Activated T-cell treated with anti-CD3 and anti-CD28 coated beads, Interleukin-2, amount 50 U/mL, for 48 hours (primary cell): ENCODE results near the gene RAB26.
"Not testable (repeated sequence)": the region's sequence is repeated elsewhere in the genome, so short reads cannot be mapped to it uniquely, and the experiment has no call there.

Experiments
- DNase-seq, 2 experiments: peaks; one replicate each; pipeline ENCODE4 v3.0.0-alpha.2; 2020

The RAB26 gene

GRCh38 chr16:2147981-2148671 lies at the start of gene RAB26:
TSS of gene RAB26 (plus strand) at chr16:2148625. CDS start at chr16:2148784, 159 bp downstream.
- DNase-seq: peak; percentile 58 to 69

GRCh38 chr16:2101581-2101980 lies 46.8 kb upstream of the RAB26 start:
- not testable (repeated sequence) for DNase-seq

GRCh38 chr16:2102471-2102870 lies 46.0 kb upstream of the RAB26 start:
- DNase-seq: no peak

- not testable (repeated sequence) for DNase-seq
These were observed 44.0 kb upstream of the RAB26 start for GRCh38 chr16:2104464-2104863.

GRCh38 chr16:2105291-2105690 lies 43.1 kb upstream of the RAB26 start:
- not testable (repeated sequence) for DNase-seq

GRCh38 chr16:2105769-2106168 lies 42.7 kb upstream of the RAB26 start:
- DNase-seq: not testable (repeated sequence)

GRCh38 chr16:2106211-2106610 lies 42.2 kb upstream of the RAB26 start:
- DNase-seq: not testable (repeated sequence)

GRCh38 chr16:2107121-2107790 lies 41.2 kb upstream of the RAB26 start:
- DNase-seq: not testable (repeated sequence)

- DNase-seq: not testable (repeated sequence)
These were observed 40.7 kb upstream of the RAB26 start for GRCh38 chr16:2107791-2108125.

GRCh38 chr16:2108446-2109270 lies 39.8 kb upstream of the RAB26 start:
- not testable (repeated sequence) for DNase-seq

GRCh38 chr16:2109271-2109580 lies 39.2 kb upstream of the RAB26 start:
- not testable (repeated sequence) for DNase-seq

GRCh38 chr16:2109872-2110271 lies 38.6 kb upstream of the RAB26 start:
- not testable (repeated sequence) for DNase-seq

- not testable (repeated sequence) for DNase-seq
These were observed 38.0 kb upstream of the RAB26 start for GRCh38 chr16:2110332-2111008.

GRCh38 chr16:2111009-2111353 lies 37.4 kb upstream of the RAB26 start:
- not testable (repeated sequence) for DNase-seq

- DNase-seq: not testable (repeated sequence)
These were observed 36.8 kb upstream of the RAB26 start for GRCh38 chr16:2111412-2112335.

- not testable (repeated sequence) for DNase-seq
These were observed 35.8 kb upstream of the RAB26 start for GRCh38 chr16:2112539-2113106.

GRCh38 chr16:2114225-2114624 lies 34.2 kb upstream of the RAB26 start:
- DNase-seq: not testable (repeated sequence)

GRCh38 chr16:2114885-2115590 lies 33.4 kb upstream of the RAB26 start:
- not testable (repeated sequence) for DNase-seq

- no peak for DNase-seq
These were observed 32.8 kb upstream of the RAB26 start for GRCh38 chr16:2115591-2115973.

GRCh38 chr16:2116428-2116827 lies 32.0 kb upstream of the RAB26 start:
- not testable (repeated sequence) for DNase-seq

- DNase-seq: not testable (repeated sequence)
These were observed 31.1 kb upstream of the RAB26 start for GRCh38 chr16:2117341-2117740.
